Subcutaneous abdominal adipose tissue (tissue), 5 donors: Measurements from ENCODE around the gene SPAG6.

ENCODE experiments used
- H3K27ac ChIP-seq: one replicate; pipeline ENCODE4 v1.7.0; 2013; ENCODE audit warnings: low read depth, mild to moderate bottlenecking, inconsistent platforms, low read length, moderate library complexity
- H3K27me3 ChIP-seq, 5 donors: one replicate each; pipeline ENCODE4 v1.7.0; 2013; ENCODE audit warnings: low read length in 5 of 5, inconsistent platforms in 1 of 5; ENCODE audit not compliant: control insufficient read depth in 5 of 5, insufficient read depth in 4 of 5
- H3K36me3 ChIP-seq, 5 donors: one replicate each; pipeline ENCODE4 v1.7.0; 2013; ENCODE audit warnings: low read length in 5 of 5; ENCODE audit not compliant: control insufficient read depth in 5 of 5, insufficient read depth in 5 of 5
- H3K4me1 ChIP-seq, 5 donors: one replicate each; pipeline ENCODE4 v1.7.0; 2013; ENCODE audit warnings: low read length in 5 of 5, mild to moderate bottlenecking in 3 of 5, moderate library complexity in 1 of 5; ENCODE audit not compliant: control insufficient read depth in 5 of 5, insufficient read depth in 5 of 5
- H3K4me3 ChIP-seq, 5 donors: one replicate each; pipeline ENCODE4 v1.7.0; 2013; ENCODE audit warnings: low read length in 5 of 5, low read depth in 1 of 5
- H3K9ac ChIP-seq, 5 donors: one replicate each; pipeline ENCODE4 v1.7.0; 2013; ENCODE audit warnings: low read length in 5 of 5, mild to moderate bottlenecking in 4 of 5, moderate library complexity in 3 of 5
- H3K9me3 ChIP-seq, 5 donors: one replicate each; pipeline ENCODE4 v1.7.0; 2013; ENCODE audit warnings: low read length in 5 of 5; ENCODE audit not compliant: control insufficient read depth in 5 of 5
- donor health status: healthy.
- donor health status: healthy.
- donor health status: healthy.
- donor health status: healthy.
- donor health status: healthy.

Gene SPAG6

GRCh38 chr10:22367471-22367870 lies 22.2 kb downstream of the SPAG6 start:
- peaks cover 0 to 2% (median 0%) of the 10 kb centered on the region in 5 donors for H3K4me1 ChIP-seq
- H3K9ac ChIP-seq: no peak overlapping the region
- H3K27me3 ChIP-seq: peaks cover 0 to under 1% (median 0%) of the 10 kb centered on the region in 5 donors
- H3K9me3 ChIP-seq: no peaks in the 10 kb centered on the region
- no peak overlapping the region for H3K27ac ChIP-seq
- H3K36me3 ChIP-seq: no peaks in the 10 kb centered on the region
- no peak overlapping the region for H3K4me3 ChIP-seq

GRCh38 chr10:22368402-22368801 lies 23.1 kb downstream of the SPAG6 start:
- Histone ChIP-seq H3K27me3 (peaks cover 0 to 2% (median 0%) of the 10 kb centered on the region in 5 donors), H3K27ac (no peak overlapping the region), H3K36me3 (no peaks in the 10 kb centered on the region), H3K9ac (no peak overlapping the region), H3K4me3 (no peak overlapping the region), H3K9me3 (no peaks in the 10 kb centered on the region), H3K4me1 (peaks cover 0 to 2% (median 0%) of the 10 kb centered on the region in 5 donors)

- peaks cover 0 to 2% (median 0%) of the 10 kb centered on the region in 5 donors for H3K27me3 ChIP-seq
- H3K9me3 ChIP-seq: no peaks in the 10 kb centered on the region
- no peak overlapping the region for H3K9ac ChIP-seq
- H3K4me1 ChIP-seq: peaks cover 0 to 2% (median 0%) of the 10 kb centered on the region in 5 donors
- no peak overlapping the region for H3K4me3 ChIP-seq
- H3K27ac ChIP-seq: no peak overlapping the region
- H3K36me3 ChIP-seq: no peaks in the 10 kb centered on the region
Measured at GRCh38 chr10:22368981-22369380, 23.7 kb downstream of the SPAG6 start.

GRCh38 chr10:22369434-22370072 lies 24.3 kb downstream of the SPAG6 start:
- H3K4me1 ChIP-seq: peaks cover 0 to 2% (median 0%) of the 10 kb centered on the region in 5 donors
- H3K27me3 ChIP-seq: peaks cover 0 to 2% (median 0%) of the 10 kb centered on the region in 5 donors
- no peak overlapping the region for H3K27ac ChIP-seq
- no peak overlapping the region for H3K4me3 ChIP-seq
- H3K9ac ChIP-seq: no peak overlapping the region
- H3K9me3 ChIP-seq: no peaks in the 10 kb centered on the region
- no peaks in the 10 kb centered on the region for H3K36me3 ChIP-seq

- H3K4me3 ChIP-seq: no peak overlapping the region
- peaks cover 0 to 2% (median 0%) of the 10 kb centered on the region in 5 donors for H3K4me1 ChIP-seq
- peaks cover 0 to 2% (median 0%) of the 10 kb centered on the region in 5 donors for H3K27me3 ChIP-seq
- H3K9me3 ChIP-seq: no peaks in the 10 kb centered on the region
- no peaks in the 10 kb centered on the region for H3K36me3 ChIP-seq
- H3K9ac ChIP-seq: no peak overlapping the region
- no peak overlapping the region for H3K27ac ChIP-seq
Measured at GRCh38 chr10:22370320-22370719, 25.0 kb downstream of the SPAG6 start.

- Histone ChIP-seq H3K36me3 (no peaks in the 10 kb centered on the region), H3K4me3 (no peak overlapping the region), H3K9ac (no peak overlapping the region), H3K9me3 (no peaks in the 10 kb centered on the region), H3K27ac (no peak overlapping the region), H3K4me1 (peaks cover 0 to 2% (median 0%) of the 10 kb centered on the region in 5 donors), H3K27me3 (peaks cover 0 to 4% (median 2%) of the 10 kb centered on the region in 5 donors)
Measured at GRCh38 chr10:22372298-22372697, 27.0 kb downstream of the SPAG6 start.

GRCh38 chr10:22372917-22373316 lies 27.6 kb downstream of the SPAG6 start:
- no peak overlapping the region for H3K4me3 ChIP-seq
- no peak overlapping the region for H3K27ac ChIP-seq

GRCh38 chr10:22374489-22375126 lies 29.3 kb downstream of the SPAG6 start:
- no peak overlapping the region for H3K27ac ChIP-seq
- peaks cover 0 to 2% (median 0%) of the 10 kb centered on the region in 5 donors for H3K4me1 ChIP-seq
- H3K27me3 ChIP-seq: peaks cover 0 to 4% (median 2%) of the 10 kb centered on the region in 5 donors
- no peaks in the 10 kb centered on the region for H3K36me3 ChIP-seq
- H3K4me3 ChIP-seq: no peak overlapping the region
- no peak overlapping the region for H3K9ac ChIP-seq
- no peaks in the 10 kb centered on the region for H3K9me3 ChIP-seq

More at GRCh38 chr10:22372917-22373316, 27.6 kb downstream of the SPAG6 start:
- no peaks in the 10 kb centered on the region for H3K36me3 ChIP-seq
- no peak overlapping the region for H3K9ac ChIP-seq
- H3K4me1 ChIP-seq: peaks cover 0 to 2% (median 0%) of the 10 kb centered on the region in 5 donors
- H3K9me3 ChIP-seq: no peaks in the 10 kb centered on the region
- H3K27me3 ChIP-seq: peaks cover 0 to 4% (median 2%) of the 10 kb centered on the region in 5 donors

- Histone ChIP-seq H3K4me3 (no peak overlapping the region), H3K9me3 (no peaks in the 10 kb centered on the region), H3K36me3 (no peaks in the 10 kb centered on the region), H3K27me3 (peaks cover 0 to 4% (median 0%) of the 10 kb centered on the region in 5 donors), H3K9ac (no peak overlapping the region), H3K4me1 (no peaks in the 10 kb centered on the region), H3K27ac (no peak overlapping the region)
Measured at GRCh38 chr10:22379059-22379458, 33.8 kb downstream of the SPAG6 start.

GRCh38 chr10:22381262-22381661 lies 36.0 kb downstream of the SPAG6 start:
- no peaks in the 10 kb centered on the region for H3K9me3 ChIP-seq
- no peak overlapping the region for H3K27ac ChIP-seq
- H3K9ac ChIP-seq: no peak overlapping the region
- no peaks in the 10 kb centered on the region for H3K4me1 ChIP-seq
- H3K27me3 ChIP-seq: peaks cover 0 to 4% (median 0%) of the 10 kb centered on the region in 5 donors
- no peak overlapping the region for H3K4me3 ChIP-seq
- no peaks in the 10 kb centered on the region for H3K36me3 ChIP-seq
